ENCODE measurements around the gene GIPC3.

The GIPC3 gene, protein sequence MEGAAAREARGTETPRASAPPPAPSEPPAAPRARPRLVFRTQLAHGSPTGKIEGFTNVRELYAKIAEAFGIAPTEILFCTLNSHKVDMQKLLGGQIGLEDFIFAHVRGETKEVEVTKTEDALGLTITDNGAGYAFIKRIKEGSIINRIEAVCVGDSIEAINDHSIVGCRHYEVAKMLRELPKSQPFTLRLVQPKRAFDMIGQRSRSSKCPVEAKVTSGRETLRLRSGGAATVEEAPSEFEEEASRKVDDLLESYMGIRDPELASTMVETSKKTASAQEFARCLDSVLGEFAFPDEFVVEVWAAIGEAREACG

GRCh38 chr19:3585301-3586126, at the start of gene GIPC3:
TSS of gene GIPC3 (plus strand) at chr19:3585478. CDS start at chr19:3585598, 120 bp downstream.
- DNase-seq = no peak

- DNase-seq = no peak
Observed at GRCh38 chr19:3535563-3535965, 49.7 kb upstream of the GIPC3 start.

DNA sequence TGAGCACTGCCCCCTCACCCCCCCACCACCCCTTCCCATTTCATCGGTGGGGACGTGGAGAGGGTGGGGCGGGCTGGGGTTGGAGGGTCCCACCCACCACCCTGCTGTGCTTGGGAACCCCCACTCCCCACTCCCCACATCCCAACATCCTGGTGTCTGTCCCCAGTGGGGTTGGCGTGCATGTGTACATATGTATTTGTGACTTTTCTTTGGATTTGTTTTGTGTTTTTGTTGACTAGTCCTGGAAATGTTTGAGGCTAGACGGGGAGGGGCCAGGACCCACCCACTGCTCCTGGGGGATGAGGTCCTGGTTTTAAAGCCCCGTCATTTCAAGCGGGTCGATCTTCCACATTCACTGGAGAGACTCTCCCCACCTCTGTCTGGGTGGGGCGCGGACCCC, 49.3 kb upstream of the GIPC3 start:
- no peak for DNase-seq

DNA sequence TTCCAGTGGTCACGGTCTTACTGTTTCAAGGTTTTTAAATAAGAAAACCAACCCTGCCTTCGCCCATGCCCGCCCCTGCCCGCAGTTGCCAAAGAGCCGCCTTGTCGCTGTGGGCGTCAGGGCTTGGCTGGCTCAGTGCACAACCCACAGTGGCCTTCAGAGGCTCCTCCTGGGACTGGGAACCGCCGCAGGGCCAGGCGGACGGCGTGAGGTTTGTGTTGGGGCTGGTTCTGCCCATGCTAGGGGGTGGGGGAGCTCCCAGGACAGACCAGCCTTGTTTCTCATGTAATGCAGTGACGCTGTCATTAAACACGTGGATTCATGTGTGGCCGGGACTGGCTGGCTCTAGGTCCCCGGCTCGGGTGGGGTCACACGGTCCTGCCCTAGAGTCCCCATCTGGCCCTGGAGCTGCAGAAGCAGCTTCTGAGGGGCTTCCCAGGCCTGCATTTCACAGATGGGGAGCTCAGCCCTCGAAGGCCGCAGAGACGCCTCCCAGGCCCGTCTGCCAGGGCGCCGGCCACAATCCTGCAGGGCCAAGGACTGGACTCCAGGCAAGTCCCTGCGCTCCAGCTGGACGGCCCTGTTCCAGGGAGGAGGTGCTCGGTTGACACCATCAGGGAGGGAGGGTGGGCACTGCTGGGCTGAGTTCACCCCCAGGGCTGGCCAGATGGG, 48.7 kb upstream of the GIPC3 start:
- DNase-seq = no peak

DNA sequence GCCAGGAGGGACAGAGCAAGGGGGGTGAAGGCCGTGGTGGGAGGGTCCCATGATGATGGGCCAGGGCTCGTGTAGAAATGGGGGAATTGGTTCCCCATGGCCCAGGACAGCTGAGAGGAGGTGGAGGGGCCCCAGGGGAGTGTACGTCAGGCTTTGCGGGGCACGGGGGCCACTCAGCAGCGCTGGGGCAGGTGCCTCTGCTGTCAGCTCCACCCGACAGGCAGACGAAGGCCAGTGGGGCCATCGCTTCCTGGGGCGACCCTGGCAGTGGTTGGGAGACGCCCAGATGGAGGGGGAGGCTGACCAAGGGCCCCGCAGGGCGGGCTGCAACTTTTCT, 48.2 kb upstream of the GIPC3 start:
- no peak for DNase-seq

- DNase-seq = no peak
Observed at GRCh38 chr19:3537438-3538240, 47.6 kb upstream of the GIPC3 start.

DNA sequence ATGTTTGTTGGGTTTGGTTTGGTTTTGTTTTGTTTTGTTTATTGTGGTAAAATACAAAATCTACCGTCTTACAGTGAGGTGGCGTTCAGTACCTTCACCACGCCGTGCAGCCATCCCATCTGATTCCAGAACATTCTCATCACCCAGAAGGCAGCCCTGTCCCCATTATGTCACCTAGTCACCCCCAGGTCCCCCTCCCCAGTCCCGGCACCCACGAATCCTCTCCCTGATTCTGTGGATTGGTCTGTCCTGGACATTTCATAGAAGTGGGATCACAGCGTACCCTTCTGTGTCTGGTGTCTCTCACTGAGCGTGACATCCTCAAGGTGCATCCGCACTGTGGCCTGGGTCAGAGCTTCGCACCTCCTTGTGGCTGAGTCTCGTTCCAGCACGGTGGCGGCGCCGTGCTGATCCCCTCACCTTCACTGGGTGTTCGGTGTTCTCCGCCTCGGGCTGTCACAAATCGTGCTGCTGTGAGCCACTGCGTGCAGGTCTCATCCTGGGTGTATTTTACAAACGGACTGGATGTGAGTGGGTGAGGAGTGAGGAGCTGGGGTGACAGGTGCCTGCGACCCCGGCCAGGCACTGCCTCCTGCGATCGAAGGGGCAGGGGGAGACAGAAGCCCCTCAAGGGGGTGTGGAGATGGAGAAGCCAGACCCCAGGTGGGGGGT, 46.9 kb upstream of the GIPC3 start:
- DNase-seq = no peak

GRCh38 chr19:3538965-3539755, 46.1 kb upstream of the GIPC3 start, which contains the start of gene TEKTIP1:
TSS of gene TEKTIP1 (plus strand) at chr19:3539174. CDS start at chr19:3539178, 4 bp downstream.
- DNase-seq = no peak

DNA sequence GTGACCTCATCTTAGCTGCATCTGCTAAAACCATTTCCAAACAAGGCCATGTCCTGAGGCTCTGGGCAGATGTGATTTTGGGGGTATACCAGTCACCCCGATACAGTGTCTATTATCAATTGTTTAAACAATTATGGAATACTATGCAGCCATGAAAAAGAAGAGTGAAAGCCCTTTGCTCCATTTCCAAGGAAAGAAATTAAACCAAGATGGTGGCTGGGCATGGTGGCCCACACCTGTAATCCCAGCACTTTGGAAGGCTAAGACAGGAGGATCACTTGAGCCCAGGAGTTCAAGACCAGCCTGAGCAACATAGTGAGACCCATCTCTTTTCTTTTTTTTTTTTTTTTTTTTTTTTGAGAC, 45.5 kb upstream of the GIPC3 start:
- no peak for DNase-seq

DNA sequence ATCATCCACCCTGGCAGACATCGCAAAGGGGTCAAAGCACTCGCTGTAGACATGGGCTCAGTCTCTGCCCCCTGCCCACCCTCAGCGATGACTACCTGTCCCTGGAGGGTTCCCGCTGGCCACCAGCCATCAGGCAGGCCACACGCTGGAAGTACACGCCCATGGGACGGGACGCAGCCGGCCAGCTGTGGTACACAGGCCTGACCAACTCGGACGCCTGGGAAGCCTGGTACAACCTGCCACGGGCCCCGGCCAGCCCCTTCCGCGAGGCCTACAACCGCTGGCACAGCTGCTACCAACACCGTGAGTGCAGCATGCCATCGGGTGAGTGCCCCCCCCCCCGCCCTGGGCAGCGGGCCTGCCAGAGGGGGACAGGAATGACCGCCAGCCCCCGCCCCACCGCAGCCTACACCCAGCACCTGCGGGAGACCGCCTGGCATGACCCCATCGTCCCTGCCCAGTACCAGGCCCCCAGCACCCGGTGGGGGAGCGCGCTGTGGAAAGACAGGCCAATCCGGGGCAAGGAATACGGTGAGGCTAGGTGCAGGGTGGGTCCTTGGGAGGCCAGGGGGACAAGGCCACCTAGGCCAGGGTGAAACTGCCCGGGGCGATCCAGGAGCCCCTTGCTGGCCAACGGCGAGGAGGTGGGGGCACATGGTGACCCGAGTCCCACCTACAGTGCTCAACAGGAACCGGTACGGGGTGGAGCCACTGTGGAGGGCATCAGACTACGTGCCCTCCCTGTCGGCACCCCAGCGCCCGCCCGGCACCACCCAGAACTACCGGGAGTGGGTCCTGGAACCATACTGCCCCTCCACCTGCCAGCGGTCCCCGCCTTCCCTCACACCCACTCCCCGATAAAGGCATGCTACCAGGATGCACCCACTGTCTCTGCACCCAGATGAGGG, 41.9 kb upstream of the GIPC3 start:
- DNase-seq = no peak

- no peak for DNase-seq
Observed at GRCh38 chr19:3544058-3544376, 41.3 kb upstream of the GIPC3 start.

DNA sequence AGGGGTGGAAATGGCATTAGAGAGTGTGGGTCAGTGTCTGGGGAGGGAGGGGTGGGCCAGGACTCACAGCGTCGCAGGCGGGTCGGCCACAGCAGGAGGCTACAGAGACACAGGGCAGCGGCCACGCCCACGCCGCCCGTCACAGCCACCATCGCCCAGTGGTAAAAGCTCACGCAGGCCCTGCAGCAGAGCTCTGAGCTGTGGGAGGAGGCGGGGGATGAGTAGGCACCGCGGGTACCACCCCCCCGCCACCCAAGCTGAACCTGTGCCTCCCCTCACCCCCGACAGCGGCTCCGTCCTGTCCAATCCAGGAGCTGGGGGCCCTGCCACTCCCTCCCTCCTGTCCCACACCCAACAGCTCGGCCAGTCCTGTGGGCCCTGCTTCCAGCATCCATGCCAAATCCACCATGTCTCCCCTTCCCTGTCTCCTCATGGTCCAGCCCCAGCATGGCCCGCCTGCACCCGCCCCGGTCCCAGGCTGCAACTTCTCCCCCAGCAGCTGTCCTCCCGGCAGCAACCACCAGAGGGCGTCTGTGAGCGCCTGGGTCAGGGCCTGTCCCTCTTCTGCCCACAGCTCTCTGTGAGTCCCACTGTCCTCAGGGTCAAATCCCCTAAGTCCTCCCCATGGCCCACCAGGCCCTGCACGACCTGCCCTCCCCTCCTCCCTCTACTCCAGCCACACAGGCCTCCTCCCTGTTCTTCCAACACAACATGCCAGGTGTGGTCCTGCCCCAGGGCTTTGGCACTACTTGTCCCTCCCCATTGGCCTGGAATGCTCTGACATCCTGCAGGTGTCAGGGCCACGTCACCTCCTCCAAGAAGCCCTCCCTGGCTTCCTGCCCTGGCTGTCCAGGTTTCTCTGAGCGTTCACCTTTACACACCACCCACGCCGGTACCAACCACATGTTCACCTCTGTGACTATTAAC, 40.3 kb upstream of the GIPC3 start:
- DNase-seq = peak; percentile 76

- DNase-seq = no peak
Observed at GRCh38 chr19:3545669-3546034, 39.6 kb upstream of the GIPC3 start.

DNA sequence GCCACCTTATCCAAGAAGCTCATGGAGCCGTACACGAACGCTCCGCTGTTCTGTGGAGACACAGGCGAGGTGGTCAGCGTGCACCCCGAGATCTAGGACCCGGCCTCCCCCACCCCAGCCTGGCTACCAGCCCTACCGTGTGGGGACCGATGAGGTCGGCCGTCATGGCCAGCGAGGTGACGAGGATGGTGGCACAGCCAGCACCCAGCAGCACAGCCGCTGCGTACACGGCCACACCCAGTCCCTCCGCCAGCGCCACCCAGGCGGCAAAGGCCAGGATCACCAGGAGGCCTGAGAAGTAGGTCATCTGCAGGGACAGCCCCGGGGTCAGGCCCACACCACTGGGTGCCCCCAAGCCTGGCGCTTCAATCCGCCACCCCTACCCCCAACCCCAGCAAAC, 39.2 kb upstream of the GIPC3 start:
- DNase-seq = no peak

DNA sequence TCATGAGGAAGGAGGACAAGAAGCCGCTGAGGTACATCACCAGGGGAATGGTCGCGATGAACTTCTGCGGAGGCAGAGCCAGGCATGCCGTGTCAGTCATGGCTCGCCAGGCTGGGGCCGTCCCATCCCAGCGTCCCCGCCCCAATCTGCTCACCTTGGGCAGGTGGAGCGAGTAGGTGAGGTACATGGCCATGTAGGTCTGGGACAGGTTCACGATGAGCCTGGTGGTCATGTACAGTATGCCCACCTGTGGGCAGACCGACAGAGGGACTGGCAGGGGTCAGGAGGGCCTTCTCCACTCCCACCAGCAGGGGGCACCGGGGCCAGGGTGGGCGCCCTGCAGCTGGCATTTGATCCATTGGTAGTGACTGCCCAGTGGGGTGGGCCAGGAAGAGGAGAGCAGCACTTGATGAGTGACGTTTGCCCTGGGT, 38.0 kb upstream of the GIPC3 start:
- DNase-seq = no peak

DNA sequence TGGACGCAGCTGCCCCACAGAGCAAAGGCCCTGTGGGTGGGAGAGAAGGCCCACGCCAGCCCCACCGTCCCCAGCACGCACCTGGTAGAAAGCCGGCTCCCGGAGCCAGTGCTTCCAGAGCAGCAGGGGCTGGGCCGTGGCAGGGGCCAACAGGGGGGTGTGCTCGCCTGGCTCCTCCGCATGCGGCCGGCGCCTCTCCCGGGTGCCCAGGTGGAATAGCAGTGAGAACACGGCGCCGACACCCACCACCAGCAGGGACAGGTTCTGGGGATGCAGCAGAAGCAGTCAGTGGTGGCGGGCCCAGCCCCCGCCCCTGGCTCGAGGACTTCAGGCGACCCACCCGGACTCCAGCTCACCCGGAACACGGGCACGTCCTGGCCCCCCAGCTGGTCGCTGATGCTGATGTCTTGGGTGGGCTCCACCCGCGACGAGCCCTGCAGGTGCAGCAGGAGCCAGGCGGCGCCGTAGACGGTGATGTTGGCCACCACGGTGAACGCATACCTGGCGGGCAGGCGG, 37.5 kb upstream of the GIPC3 start:
- DNase-seq = no peak

DNA sequence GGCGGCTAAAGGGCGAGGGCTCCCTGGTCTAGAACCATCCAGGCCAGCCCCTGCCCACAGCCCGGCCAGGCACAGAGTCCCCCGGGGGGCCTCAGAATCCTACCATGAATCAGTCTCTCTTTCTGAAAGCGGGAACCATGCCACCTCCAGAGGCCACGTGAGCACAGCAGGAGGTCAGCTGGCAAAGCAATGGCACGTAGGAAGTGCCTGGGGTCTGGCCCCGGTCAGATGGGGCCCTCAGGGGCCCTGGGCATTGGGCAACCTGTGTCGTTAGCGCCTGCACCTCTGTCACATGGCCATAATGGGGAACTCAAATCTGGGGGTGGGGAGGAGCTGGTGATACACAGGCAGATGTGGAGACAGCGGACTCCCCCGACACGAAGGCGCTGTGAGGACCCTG, 36.7 kb upstream of the GIPC3 start:
- no peak for DNase-seq

GRCh38 chr19:3549816-3550215, 35.5 kb upstream of the GIPC3 start:
- DNase-seq = no peak
